CD4-positive, alpha-beta T cell treated with Interferon alpha-2 for 1 hour (primary cell): Measurements from ENCODE around the gene DRG2.

ENCODE experiments used
- DNase-seq, 2 donors: peaks; one replicate each; pipeline ENCODE4 v3.0.0-alpha.2; 2020 to 2022

Gene DRG2

GRCh38 chr17:18076936-18077335 is 10.8 kb upstream of the DRG2 start:
- DNase-seq, result no peak

- no peak for DNase-seq
These were observed 8.2 kb upstream of the DRG2 start for GRCh38 chr17:18079543-18079942.

- no peak for DNase-seq
These were observed 3.5 kb upstream of the DRG2 start for GRCh38 chr17:18084256-18084655.

GRCh38 chr17:18089613-18090012 is 1.9 kb downstream of the DRG2 start:
- DNase-seq, result no peak

- no peak for DNase-seq
These were observed 6.1 kb downstream of the DRG2 start for GRCh38 chr17:18093616-18094408.

- no peak for DNase-seq
These were observed 6.7 kb downstream of the DRG2 start for GRCh38 chr17:18094409-18094807.

- DNase-seq, result no peak
These were observed 11.8 kb downstream of the DRG2 start for GRCh38 chr17:18099516-18099915.

- DNase-seq, result no peak
These were observed 12.9 kb downstream of the DRG2 start for GRCh38 chr17:18100616-18101015.

- DNase-seq, result no peak
These were observed 14.1 kb downstream of the DRG2 start for GRCh38 chr17:18101828-18102227.

GRCh38 chr17:18102640-18103039 is 14.9 kb downstream of the DRG2 start:
- DNase-seq, result no peak

- no peak for DNase-seq
These were observed 17.3 kb downstream of the DRG2 start for GRCh38 chr17:18105027-18105426.

- DNase-seq, result no peak
These were observed 17.8 kb downstream of the DRG2 start for GRCh38 chr17:18105595-18105994.

GRCh38 chr17:18106211-18106610 is 18.5 kb downstream of the DRG2 start:
- no peak for DNase-seq

GRCh38 chr17:18107061-18107790 is 19.5 kb downstream of the DRG2 start:
- no peak for DNase-seq

GRCh38 chr17:18107971-18108370 is 20.2 kb downstream of the DRG2 start:
- no peak for DNase-seq

- DNase-seq, result no peak
These were observed 20.9 kb downstream of the DRG2 start, which contains the start of gene MYO15A for GRCh38 chr17:18108401-18109312. Gene MYO15A, plus strand, starts transcription at chr17:18108756. Its CDS starts 10,045 bp downstream, at chr17:18118801.

GRCh38 chr17:18109935-18110485 is 22.3 kb downstream of the DRG2 start:
- DNase-seq, result no peak

- no peak for DNase-seq
These were observed 22.9 kb downstream of the DRG2 start for GRCh38 chr17:18110636-18111145.

- DNase-seq, result no peak
These were observed 23.7 kb downstream of the DRG2 start for GRCh38 chr17:18111330-18111971.

GRCh38 chr17:18115517-18115916 is 27.8 kb downstream of the DRG2 start:
- DNase-seq, result no peak

GRCh38 chr17:18116078-18116477 is 28.3 kb downstream of the DRG2 start:
- no peak for DNase-seq

- DNase-seq, result no peak
These were observed 29.8 kb downstream of the DRG2 start for GRCh38 chr17:18117533-18117932.
